Measurements from ENCODE around the gene SALL1. TPM values are rescaled to one million over a fixed set of nuclear protein-coding genes. Genes with fewer than 3 reads are reported as not detected.

Gene SALL1
- total RNA-seq, 1 experiment from 2014 or later, result not detected

- intact Hi-C loops (cut with micrococcal nuclease), result no loop called here
- Histone ChIP-seq H3K4me3 (ENCODE audit: low read length) (no peak overlapping the region), H2AFZ (ENCODE audit: low read length) (no peak overlapping the region), H3K79me2 (ENCODE audit: low read length) (no peaks in the 10 kb centered on the region), H4K20me1 (ENCODE audit: low read length) (no peaks in the 10 kb centered on the region), H3K9ac (ENCODE audit: low read length) (no peak overlapping the region), H3K36me3 (ENCODE audit: low read depth, low read length) (no peaks in the 10 kb centered on the region), H3K27me3 (ENCODE audit: low read length) (no peaks in the 10 kb centered on the region), H3K4me2 (ENCODE audit: low read length) (no peak overlapping the region), H3K27ac (ENCODE audit: low read length) (no peak overlapping the region), H3K9me3 (ENCODE audit: low read length) (no peaks in the 10 kb centered on the region), H3K4me1 (ENCODE audit: insufficient read depth, low read length) (no peaks in the 10 kb centered on the region), H3K9me2 (replicated peaks; ENCODE audit: low read length) (no peaks in the 10 kb centered on the region), H3F3A (ENCODE audit: low read length, unreplicated experiment) (no peaks in the 10 kb centered on the region)
- DNase-seq (no peak), ATAC-seq (no peak)
- POLR2A ChIA-PET (ENCODE audit: unreplicated experiment), result no interaction called here
- CTCF ChIA-PET, result no interaction called here
- BruUV-seq (replicated peaks), result no TSS peak
- no peak for TF ChIP-seq EZH2 (IDR thresholded peaks at IDR 0.05; ENCODE audit: low read length, unreplicated experiment)
- no peak for TF ChIP-seq CTCF (conservative IDR thresholded peaks at IDR 0.05; ENCODE audit: low read depth, low read length)
- TF ChIP-seq EZH2phosphoT487 (IDR thresholded peaks at IDR 0.05; ENCODE audit: borderline replicate concordance, low read length), result no peak
Observed at GRCh38 chr16:51154271-51155171, 3.5 kb upstream of the SALL1 start.

DNA sequence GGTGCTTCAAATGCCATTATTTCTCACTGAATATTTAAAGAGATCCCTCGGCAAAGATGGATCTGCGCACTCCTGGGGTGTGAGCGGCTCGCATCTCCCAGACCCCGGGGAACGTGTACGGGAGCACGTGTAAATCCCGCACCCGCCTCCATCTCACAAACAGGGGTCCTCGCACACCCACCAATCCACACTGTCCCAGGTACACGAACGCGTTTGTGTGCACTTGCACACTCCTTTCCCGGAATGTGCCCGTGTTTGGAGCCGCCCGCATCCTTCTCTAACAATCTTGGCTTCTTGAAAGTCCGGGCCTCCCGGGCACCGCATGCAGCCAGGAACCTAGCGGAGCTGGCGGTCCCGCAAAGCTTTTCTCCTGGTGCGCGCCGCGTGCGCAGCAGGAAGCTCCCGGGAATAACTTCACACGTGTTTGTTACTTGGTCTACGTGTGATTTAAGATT is 2.5 kb upstream of the SALL1 start:
- Histone ChIP-seq H3K9me2 (replicated peaks; ENCODE audit: low read length) (no peaks in the 10 kb centered on the region), H3K36me3 (ENCODE audit: low read depth, low read length) (no peaks in the 10 kb centered on the region), H3K4me3 (ENCODE audit: low read length) (no peak overlapping the region), H4K20me1 (ENCODE audit: low read length) (no peaks in the 10 kb centered on the region), H3K4me2 (ENCODE audit: low read length) (no peak overlapping the region), H3K27me3 (ENCODE audit: low read length) (no peaks in the 10 kb centered on the region), H2AFZ (ENCODE audit: low read length) (no peak overlapping the region), H3K4me1 (ENCODE audit: insufficient read depth, low read length) (no peaks in the 10 kb centered on the region), H3K9ac (ENCODE audit: low read length) (no peak overlapping the region), H3K9me3 (ENCODE audit: low read length) (no peaks in the 10 kb centered on the region), H3F3A (ENCODE audit: low read length, unreplicated experiment) (no peaks in the 10 kb centered on the region), H3K27ac (ENCODE audit: low read length) (no peak overlapping the region), H3K79me2 (ENCODE audit: low read length) (no peaks in the 10 kb centered on the region)
- TF ChIP-seq CTCF (conservative IDR thresholded peaks at IDR 0.05; ENCODE audit: low read depth, low read length), result no peak
- TF ChIP-seq EZH2 (IDR thresholded peaks at IDR 0.05; ENCODE audit: low read length, unreplicated experiment), result no peak
- TF ChIP-seq EZH2phosphoT487 (IDR thresholded peaks at IDR 0.05; ENCODE audit: borderline replicate concordance, low read length), result no peak
- ATAC-seq (no peak), DNase-seq (no peak)
- no TSS peak for BruUV-seq (replicated peaks)
- ChIA-PET CTCF (no interaction called here), POLR2A (ENCODE audit: unreplicated experiment) (no interaction called here)
- intact Hi-C loops (cut with micrococcal nuclease), result no loop called here

Measured in PC-3 (cell line).